ENCODE measurements around the gene CD4.

CD4 gene

DNA sequence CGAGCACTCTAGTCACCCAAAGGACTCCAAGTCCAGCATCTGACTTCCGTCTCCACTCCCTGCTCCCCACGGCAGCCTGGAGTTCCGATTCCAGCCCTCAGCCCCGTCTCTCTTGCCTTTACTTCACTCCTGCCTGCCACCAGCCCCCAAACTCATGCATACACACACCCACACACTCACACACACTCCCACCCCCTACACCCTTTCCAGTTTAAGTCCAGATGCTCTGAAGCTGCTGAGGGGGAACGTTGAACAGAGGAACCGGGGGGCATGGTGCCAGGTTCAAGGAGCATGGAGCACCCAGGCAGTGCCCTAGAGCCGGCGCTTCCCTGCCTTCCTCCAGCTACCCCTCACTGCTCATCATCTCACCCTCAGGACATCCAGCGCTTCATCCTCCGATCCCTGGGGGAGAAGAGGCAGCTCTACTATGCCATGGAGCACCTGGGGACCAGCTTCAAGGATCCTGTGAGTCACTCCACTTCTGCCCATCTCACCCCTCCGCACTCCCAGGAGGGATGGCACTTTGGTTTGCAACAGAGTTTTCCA is 42.2 kb downstream of the CD4 start:
- H3K9me3 Mint-ChIP-seq: no peaks in the 10 kb centered on the region
- H3K27me3 Mint-ChIP-seq (ENCODE audit: low read depth): peaks cover 3% of the 10 kb centered on the region
- peaks cover 27% of the 10 kb centered on the region for H3K4me1 Mint-ChIP-seq
- no peak for TF ChIP-seq CTCF (IDR thresholded peaks at IDR 0.05; ENCODE audit: unreplicated experiment in 3 of 3)
- H3K36me3 Mint-ChIP-seq (ENCODE audit: low read depth): peaks cover 46% of the 10 kb centered on the region
- peak overlapping the region in 1 of 3 experiments; percentile 70 for H3K27ac Mint-ChIP-seq
- H3K4me3 Mint-ChIP-seq: peak overlapping the region; percentile 64 to 100 (median 97)

GRCh38 chr12:6832125-6832524 is 42.8 kb downstream of the CD4 start:
- Mint-ChIP-seq H3K4me3 (peak overlapping the region; percentile 46 to 100 (median 64)), H3K27me3 (ENCODE audit: low read depth) (peaks cover 3% of the 10 kb centered on the region), H3K27ac (no peak overlapping the region), H3K4me1 (peaks cover 29% of the 10 kb centered on the region), H3K9me3 (no peaks in the 10 kb centered on the region), H3K36me3 (ENCODE audit: low read depth) (peaks cover 49% of the 10 kb centered on the region)
- TF ChIP-seq CTCF (IDR thresholded peaks at IDR 0.05; ENCODE audit: unreplicated experiment in 3 of 3): no peak

DNA sequence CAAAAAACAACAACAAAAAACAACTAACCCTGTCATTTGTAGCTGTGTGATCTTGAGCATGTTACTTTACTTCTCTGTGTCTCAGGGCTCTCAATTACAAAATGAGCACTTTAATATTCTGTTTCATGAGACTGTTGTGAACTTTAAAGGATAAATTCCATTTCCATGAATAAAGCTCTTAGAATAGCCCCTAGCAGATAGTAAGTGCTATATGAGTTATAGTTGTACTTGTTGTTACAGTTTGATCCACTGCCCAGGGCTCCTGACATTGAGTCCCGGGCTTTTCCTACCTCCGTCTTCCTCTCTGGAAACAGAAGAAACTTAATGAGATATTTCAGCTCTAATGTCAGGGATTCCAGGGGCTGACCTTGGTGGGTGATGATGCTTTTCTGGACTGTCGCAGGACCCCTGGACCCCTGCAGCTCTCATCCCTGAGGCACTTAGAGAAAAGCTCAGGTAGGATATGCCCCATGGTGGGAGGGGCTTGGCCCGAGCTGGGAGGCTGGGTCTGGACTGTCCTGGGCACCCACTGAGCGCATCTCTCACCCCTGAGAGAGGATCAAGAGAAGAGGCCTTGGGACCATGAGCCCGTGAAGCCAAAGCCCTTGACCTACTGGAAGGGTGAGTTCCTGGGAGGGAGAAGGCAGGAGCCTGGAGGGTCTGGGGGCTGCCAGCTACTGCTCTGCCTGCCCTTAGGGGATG is 44.0 kb downstream of the CD4 start:
- no peaks in the 10 kb centered on the region for H3K9me3 Mint-ChIP-seq
- TF ChIP-seq CTCF (IDR thresholded peaks at IDR 0.05; ENCODE audit: unreplicated experiment in 3 of 3): no peak
- H3K27ac Mint-ChIP-seq: no peak overlapping the region
- no peak overlapping the region for H3K4me3 Mint-ChIP-seq
- H3K4me1 Mint-ChIP-seq: peaks cover 21% of the 10 kb centered on the region
- peaks cover 55% of the 10 kb centered on the region for H3K36me3 Mint-ChIP-seq (ENCODE audit: low read depth)
- peaks cover 3% of the 10 kb centered on the region for H3K27me3 Mint-ChIP-seq (ENCODE audit: low read depth)

DNA sequence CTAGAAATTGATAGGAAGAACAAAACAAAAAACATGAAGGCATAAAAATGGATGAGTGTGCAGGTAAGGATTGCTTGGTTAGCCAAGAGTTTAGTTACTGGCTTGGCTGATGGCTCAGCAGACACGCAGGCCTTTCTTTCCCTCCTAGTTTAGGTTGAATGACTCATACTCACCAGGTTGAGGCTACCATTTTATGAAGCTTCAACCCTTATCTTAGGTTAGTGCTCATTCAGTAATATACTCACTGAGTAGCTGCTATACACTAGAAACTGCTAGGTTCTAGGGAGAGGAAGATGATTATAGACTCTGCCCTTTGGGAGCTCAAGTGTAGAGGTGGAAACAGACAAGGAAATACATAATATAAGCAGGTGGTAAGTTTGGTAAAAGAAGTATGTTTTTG is 44.9 kb downstream of the CD4 start:
- no peak overlapping the region for H3K27ac Mint-ChIP-seq
- H3K36me3 Mint-ChIP-seq (ENCODE audit: low read depth): peaks cover 58% of the 10 kb centered on the region
- peaks cover 27% of the 10 kb centered on the region for H3K4me1 Mint-ChIP-seq
- no peaks in the 10 kb centered on the region for H3K9me3 Mint-ChIP-seq
- H3K4me3 Mint-ChIP-seq: peak overlapping the region in 1 of 3 experiments; percentile 15
- TF ChIP-seq CTCF (IDR thresholded peaks at IDR 0.05; ENCODE audit: unreplicated experiment in 3 of 3): no peak
- H3K27me3 Mint-ChIP-seq (ENCODE audit: low read depth): peaks cover 3% of the 10 kb centered on the region

- Mint-ChIP-seq H3K4me1 (peaks cover 27% of the 10 kb centered on the region), H3K27ac (no peak overlapping the region), H3K9me3 (no peaks in the 10 kb centered on the region), H3K27me3 (ENCODE audit: low read depth) (no peaks in the 10 kb centered on the region), H3K36me3 (ENCODE audit: low read depth) (peaks cover 58% of the 10 kb centered on the region), H3K4me3 (peak overlapping the region in 1 of 3 experiments; percentile 14)
- no peak for TF ChIP-seq CTCF (IDR thresholded peaks at IDR 0.05; ENCODE audit: unreplicated experiment in 3 of 3)
These were observed 45.5 kb downstream of the CD4 start for GRCh38 chr12:6834873-6835272.

- H3K9me3 Mint-ChIP-seq: no peaks in the 10 kb centered on the region
- H3K27ac Mint-ChIP-seq: no peak overlapping the region
- no peak for TF ChIP-seq CTCF (IDR thresholded peaks at IDR 0.05; ENCODE audit: unreplicated experiment in 3 of 3)
- H3K4me1 Mint-ChIP-seq: peaks cover 27% of the 10 kb centered on the region
- H3K27me3 Mint-ChIP-seq (ENCODE audit: low read depth): no peaks in the 10 kb centered on the region
- H3K4me3 Mint-ChIP-seq: no peak overlapping the region
- peaks cover 45% of the 10 kb centered on the region for H3K36me3 Mint-ChIP-seq (ENCODE audit: low read depth)
These were observed 47.5 kb downstream of the CD4 start for GRCh38 chr12:6836851-6837250.
